ENCODE data around the gene OPCML.

Gene OPCML

DNA sequence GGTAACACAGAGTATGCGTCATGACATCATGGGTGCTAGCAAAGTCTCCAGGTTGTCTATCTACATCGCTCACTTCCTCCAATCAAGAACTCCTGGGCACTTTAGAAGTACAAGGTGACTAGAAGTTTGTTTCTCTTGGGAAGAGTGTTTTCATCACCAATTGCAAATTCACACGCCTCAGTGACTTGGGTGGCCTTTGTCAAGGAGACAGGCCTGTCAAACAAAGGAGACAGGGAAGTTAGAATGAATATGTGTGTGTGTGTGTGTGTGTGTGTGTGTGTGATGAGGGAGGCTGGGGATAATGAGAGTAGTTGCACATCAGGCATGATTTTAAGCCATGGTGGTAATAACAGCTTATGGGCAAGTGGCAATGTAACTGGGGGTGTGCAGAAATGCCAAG, 953.2 kb downstream of the OPCML start:
- no peak for DNase-seq

DNA sequence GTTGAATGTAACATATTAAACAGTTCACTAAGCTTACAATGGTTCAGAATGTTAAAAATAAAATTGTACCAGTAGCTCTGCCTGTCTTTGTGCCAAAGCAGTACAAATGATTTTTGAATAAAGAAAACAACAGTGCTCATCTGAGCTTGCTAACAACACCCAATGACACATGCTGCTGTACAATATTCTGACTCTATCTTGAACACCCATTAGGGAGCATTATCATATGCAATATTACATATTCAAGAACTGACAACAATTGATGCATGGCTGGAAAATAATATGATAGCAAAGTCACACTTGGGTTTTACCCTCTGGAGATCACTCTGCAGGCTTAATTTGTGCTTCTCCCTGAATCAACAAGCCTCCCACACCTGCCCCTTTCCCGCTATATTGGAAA, 953.7 kb downstream of the OPCML start:
- no peak for DNase-seq

DNA sequence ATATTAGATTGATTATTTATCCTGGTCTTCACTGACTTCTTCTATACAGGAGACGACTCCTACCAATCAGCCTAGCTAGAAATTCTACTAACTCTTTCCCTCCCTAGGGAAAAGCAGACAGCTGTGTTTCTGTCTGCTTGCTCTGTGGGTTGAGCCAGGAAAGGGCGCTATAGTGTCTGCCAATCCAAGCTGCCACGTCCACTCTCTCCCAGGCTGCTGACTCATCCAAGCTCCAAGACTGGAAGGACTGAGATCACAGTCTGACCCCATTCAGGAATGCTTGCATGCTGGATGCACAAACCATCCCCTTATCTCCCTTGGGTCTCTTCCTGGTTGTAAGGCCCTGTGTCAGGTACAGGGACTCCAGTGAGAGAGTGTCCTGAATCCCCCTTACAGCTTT, 955.6 kb downstream of the OPCML start:
- no peak for DNase-seq

DNA sequence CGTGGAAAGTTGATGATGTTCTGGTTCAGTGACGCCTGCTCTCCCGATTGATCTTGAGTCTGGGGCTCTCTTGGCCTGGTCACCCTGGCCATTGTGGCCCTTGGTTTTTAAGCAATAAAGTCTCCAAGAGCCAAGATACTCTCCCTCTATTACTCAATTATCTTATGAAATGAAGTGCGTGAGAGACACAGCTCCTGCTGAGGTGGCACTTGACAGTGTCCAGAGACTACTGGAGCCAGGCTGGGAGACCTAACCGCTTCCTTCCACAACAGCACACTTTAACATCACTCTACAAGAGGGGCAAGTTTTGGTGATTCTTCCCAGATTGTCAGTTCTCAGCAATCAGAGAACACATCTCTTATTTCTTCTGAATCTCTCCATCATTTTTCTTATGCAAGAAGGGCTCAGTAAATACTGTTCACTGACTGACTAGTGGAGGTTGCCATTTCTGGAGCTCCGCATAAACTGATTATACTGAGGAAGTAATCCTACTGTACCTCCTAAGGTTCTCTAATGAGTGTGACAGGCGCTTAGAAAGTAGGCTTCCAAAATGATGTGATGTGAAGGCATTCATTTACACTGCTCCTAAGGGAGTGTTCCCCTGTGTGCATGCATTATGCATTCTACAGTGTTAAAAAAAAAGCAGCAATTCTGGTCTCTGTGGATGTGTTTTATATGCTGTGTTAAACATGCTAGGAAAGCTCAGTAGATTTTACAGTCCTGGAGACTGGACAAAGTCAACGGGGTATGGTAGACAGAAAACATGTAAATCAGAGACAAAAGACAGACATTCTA, 968.0 kb downstream of the OPCML start:
- DNase-seq, result no peak

DNA sequence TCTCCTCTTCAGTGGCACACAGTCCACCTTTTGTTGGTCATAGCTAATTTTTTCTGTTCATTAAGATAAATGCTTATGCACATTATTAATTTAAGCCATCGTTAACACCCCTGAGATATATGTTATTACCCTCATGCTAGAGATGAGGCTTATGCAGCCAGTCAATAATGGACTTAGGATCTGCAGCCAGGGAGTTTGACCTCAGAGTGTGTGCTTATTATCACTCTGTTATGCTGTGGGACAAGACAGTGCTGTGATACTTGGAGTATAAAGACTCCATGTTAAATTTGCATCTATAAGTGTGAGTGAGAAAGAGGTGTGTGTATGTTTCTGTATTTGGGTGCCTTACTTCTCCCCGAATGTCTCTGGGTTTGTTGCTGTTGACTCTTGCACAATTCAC, 969.3 kb downstream of the OPCML start:
- no peak for DNase-seq

DNA sequence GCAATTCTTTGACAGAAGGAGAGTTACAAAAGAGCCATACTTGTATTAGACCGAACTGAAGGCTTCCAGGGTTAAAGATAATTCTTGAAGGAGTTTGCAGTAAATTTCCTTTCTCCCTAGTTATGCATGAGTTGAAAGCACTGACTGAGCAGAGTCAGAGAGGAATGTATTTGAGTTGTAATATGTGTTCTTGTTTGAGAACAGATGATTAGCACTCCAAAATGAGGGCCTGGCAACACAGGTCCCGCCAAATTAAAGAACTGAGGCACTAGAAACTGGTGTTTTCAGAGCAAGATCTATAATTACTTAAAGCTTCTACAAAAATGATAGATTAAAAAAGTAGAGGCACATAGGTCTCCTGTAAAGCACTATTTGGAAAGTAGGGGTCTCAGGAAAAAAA, 970.4 kb downstream of the OPCML start:
- no peak for DNase-seq

DNA sequence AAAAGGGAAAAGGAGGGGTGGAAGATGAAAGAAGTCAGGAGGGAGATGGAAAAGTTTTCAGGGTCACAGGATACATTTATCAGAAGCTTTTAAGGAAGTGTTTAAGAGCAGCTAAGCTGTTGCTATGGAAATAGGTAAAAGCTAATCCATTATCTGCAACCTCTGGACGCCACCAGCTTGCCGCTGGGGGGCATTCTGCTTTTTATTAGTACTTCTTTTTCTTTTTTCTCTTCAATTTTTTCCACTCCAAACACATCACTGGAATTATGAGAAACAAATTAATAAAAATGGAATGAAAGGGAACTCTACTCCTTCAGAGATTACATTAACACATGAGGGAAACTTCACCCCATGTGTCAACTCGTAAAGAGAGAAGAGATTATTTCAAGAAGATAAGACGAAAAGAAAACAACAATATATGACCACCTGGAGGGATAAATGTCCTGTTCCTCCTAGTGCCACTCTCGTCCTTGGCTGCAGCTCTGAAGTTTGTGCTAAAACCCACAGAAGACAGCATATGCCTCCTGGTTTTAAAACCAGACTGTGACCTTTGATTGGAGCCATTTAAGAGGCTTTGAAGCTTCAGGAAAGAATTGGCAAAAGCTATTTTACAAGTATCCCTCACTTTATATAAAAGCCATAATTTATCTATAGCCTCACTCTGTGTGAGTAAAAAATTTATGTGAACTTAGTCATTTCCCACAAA, 972.8 kb downstream of the OPCML start:
- no peak for DNase-seq

DNA sequence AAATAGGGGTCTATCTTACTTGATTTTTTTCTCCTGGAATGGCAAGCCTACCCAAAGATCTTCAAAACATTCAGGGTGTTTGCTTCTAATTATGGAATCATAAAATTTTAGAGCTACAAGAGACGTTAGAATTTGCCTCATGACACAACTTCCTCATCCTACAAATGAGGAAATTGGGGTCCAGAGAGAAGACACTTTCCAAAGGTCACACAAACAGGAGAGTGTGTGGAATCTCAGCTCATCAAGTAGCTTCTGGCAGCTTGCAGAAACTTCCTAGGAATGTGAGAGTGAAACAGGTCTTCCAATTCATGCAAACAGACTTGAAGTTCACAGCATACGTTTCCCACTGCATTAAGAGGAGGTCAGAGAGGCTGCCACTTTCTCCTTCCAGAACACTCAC, 976.0 kb downstream of the OPCML start:
- no peak for DNase-seq

DNA sequence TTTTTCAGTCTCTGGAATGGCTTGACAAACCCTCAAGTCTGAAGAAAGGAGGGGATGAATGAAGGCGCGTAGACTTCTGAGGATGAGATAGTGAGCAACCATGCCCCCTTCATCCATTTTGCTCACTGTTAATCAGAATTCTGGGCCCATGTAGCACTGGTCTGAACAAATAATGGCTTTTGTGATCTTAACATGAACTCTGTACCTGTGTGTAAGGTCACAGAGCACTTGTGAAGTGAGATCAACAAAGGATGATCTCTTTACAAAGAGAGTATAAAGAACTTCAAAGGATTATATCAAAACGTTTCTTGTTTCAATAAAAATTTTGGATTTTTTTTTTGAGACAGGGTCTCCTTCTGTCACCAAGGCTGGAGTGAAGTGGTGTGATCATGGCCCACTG, 976.7 kb downstream of the OPCML start:
- DNase-seq, result no peak

DNA sequence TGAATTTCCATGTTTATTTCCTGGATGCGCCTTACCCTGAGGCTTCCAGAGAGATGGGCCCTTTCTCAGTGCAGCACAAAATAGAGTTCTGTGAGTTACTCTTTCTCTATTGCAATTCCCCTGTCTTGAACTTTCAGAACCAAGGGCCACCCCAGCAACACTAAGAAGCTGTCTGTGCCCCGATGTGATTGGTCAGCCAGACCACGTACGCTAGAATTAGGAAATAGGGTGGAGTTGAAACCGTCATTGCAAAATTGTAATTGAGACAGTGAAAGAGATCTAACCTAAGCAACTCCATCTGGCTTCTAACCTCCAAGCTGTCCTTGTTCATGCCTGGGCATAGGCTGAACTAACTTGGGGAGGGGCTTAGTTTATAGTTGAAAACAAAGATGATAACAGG, 981.3 kb downstream of the OPCML start:
- DNase-seq, result no peak

DNA sequence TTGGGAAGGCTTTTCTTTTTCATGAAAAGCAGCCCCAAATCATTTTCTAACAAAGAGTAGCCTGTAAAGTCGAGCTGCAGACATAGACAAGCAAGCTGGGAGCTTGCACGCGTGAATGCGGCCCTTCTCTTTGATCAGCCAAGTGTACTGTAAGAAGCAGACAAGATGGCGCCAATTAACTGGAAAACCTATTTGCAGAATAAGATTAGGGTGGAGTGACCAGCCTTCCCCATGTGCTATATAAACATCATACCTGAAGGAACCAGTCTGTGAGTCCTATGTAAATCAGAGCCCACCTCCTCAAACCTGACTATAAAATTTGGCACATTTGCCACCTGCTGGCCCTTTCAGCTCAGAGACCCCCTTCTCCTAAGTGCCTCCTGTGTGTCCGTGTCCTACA, 982.7 kb downstream of the OPCML start:
- no peak for DNase-seq

DNA sequence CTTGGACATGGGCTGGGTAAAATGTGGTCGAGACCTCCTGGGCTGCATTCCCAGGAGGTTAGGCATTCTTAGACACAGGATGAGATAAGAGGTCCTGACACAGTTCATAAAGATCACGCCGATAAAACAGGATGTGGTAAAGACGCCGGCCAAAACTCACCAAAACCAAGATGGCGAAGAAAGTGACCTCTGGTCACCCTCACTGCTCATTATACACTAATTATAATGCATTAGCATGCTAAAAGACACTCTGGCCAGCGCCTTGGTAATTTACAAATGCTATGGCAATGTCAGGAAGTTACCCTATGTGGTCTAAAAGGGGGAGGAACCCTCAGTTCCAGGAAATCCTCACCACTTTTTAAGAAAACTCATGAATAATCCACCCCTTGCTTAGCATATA, 983.3 kb downstream of the OPCML start:
- DNase-seq, result no peak

DNA sequence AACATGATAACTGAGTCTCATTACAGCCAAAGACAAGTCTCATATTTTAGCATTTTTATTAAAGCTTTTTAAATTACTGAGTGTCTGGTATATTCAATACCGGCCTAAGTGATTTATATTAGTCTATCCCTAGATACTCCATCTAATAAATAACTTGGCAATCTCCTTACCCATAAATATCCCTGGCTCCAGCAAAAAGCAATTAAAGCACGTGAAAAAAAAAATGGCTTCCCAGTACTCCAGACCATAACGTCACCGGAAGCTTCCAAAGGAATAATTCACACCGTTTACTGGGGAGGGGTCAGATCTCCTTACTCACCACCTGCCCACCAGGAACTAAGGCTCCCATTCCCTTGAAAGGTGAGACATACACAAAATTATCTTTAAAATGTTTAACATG, 988.3 kb downstream of the OPCML start:
- no peak for DNase-seq

DNA sequence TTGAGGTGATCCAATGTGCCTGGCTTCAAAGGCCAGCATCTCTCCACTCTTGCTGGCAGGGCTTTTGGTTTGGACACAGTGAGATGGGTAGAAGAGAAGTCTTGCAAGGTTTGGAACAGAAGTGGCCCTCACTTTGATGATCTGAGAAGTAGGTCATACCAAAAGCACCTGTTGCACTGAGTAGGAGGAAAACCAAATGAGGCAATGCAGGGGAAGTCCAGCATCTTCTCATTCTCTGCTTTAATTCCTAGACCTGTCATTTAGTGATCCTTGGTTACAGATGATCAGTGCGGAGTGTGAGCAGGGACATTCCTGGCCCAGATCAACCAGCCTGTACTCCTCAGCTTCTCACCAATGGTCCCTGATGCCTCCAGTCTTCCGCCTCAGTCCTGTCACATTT, 990.5 kb downstream of the OPCML start:
- no peak for DNase-seq

DNA sequence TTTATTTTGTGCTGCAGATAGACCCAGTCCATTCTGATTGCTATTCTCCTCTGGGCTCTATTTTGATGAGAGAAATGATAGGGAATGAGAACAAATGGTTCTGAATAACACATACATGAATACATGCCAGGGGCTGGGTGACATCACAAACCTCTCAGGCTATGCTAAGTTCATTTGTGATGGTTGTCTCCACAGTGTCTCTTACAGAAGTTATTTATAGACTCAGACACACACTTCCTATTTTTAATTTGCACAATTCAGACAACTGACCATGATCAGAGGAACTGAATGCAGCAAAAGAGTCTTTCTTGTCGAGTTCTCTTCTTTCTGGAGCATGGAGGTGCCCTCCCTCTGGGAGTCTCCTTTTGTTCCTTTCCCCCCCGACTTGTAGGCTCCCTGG, 991.7 kb downstream of the OPCML start:
- no peak for DNase-seq

DNA sequence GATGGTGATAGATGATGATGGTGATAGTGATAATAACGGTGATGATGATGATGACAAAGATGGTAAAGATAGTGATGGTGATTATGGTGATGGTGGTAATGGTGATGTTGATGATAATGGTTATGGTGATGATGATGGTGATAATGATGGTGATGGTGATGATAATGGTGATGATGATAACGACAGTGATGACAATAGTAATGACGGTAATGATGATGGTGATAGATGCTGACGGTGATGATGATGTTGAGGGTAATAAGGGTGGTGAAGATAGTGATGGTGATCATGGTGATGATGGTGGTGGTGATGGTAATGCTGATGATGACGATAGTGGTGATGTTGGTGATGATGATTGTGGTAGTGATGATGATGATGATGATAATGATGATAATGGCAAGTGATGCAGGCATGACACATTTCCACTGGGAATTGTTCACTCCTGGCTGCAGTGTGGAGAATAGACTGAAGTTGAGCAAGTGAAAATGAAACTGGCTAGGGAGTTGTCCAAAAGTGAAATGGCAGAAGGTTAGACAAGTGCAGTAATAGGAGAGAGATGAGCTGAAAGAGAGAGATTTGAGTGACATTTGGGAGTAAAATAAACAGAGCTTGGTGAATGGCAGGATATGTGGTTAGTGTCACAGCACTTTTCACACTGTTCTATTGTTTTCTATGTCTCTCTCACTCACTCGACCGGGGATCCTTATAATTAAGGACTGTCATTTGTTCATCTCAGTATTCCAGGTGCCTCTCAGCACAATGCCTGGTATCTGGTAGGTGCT, 992.5 kb downstream of the OPCML start:
- no peak for DNase-seq

DNA sequence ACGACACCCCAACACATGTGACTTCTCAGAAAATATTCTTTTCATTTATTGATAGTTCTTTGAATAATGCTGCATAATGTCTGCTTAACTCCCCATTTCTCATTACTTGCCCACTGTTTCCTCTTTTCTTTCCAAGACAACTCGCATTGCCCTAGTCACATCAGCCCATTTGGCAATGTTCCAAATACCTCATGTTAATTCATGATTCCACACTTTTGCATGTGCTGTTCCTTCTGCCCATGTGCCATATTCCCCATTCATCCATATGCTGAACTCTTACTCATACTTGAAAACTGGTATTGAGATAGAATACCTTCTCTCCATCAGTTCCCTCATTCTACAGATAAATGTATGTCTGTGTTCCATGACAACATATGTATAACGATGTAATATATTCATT, 993.7 kb downstream of the OPCML start:
- no peak for DNase-seq

DNA sequence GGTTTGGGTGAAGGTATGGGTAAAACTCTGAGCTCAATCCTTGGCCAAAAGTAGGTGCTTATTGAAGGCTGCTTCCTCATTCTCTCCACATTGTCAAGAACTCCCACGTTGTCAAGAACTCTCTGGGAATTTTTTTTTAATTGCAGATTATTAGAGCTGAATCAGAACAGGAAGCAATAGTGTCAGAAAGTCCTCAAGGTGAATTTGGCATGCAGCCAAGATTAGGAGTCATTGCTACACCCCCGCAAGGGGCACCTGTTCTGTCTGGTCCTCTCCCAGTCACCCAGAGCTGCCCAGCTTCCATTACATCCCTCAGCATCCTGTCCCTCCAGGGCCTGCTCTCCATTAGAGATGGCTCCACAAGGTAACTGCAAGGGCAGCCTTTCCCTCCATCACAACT, 996.5 kb downstream of the OPCML start:
- DNase-seq, result no peak

DNA sequence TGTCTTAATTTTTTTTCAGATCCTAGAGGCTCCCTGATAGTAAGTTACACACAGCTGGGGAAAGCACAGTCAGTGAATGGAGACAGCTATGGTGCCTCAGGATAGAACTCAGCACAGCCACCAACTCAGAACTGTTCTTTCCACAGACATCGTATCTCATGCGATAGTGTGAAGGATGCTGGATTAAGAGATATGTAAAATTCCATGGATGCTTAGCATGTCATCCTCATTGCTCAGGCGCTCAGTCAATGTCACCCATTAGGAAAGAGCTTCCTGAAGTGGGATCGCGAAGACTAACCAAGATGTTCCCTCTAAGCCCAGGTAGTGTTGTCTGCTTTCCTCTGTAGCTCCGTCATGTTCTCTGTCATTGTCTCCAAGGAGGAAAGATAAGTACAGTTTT, 1000.4 kb downstream of the OPCML start:
- DNase-seq, result no peak

DNA sequence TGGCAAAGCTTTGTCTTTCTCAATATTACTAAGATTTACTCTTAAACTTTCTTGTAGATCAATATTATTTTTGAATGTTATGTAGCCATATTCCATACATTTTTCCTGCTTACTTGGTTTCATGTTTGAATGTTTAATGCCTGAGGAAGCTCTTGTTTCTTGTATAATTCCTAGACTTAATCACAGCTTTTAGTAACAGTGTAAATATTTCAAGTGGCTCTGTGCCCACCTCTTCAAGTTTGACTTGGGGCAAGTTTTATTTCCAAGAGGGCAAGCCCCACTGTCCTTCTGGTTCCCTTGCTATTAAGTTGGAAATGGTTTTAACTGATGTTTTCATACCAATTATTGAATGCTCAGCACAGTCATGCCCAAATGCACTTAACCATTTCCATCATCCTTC, 1004.1 kb downstream of the OPCML start:
- DNase-seq, result no peak

DNA sequence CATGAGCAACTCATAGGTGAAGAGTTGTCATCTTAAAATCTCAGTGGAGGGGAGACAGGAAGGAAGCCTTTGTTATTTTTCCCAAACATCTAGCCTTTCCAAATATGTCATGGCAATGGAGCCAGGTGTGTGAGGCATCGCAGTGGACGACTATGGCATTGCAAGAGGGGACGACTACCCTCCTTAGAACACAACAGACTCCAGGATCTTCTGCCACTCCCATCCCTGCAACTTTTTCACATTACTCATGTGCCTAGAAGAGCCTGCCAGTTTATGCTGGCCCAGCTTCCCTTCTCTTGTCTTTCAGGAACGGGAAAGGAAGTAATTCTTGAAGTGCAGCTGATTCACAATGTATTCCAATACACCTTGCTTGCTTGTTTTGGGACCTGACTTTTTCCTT, 1008.4 kb downstream of the OPCML start:
- DNase-seq, result no peak

DNA sequence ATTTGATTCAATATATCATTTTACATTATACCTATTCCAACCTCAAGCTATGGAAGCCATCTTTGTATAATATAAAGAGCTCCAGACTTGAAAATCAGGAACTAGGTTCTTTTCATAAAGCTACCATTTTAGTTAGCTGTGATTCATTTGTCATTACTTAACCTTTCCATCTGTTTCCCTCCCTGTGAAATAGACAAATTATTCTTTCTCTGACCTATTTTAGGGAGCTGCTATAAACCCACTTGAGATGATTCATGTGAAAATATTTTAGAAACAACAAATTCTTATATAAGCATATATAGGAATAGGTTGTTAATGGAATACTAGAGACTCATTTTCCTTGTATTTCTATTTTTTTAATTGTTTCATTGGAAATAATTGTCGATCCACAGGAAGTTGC, 1012.1 kb downstream of the OPCML start:
- no peak for DNase-seq

DNA sequence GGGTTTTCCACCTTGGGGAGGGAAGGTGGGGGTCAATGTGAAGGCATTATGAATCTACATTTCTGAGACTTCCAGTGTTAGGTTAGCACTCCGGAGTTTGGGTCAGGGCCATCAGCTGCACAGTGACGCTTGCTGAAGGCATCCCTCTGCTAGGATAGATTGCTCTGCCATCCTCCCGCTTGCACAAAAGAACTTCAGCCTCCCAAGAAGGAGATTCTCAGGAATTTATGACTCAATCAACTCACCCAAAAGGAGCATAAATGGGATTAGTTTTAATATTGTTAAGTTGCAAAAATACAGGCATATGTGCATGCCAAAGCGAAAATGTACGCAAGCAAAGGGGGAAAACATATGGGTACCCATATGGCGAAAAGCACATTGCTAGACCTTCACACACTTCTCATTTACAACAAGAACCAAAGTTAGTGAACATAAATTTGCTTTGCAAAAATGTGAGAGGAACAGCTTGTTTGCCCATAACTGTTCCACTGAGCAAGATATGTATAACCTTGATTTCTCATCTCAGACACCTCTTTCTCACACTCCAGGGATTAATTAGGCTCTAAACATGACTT, 1013.0 kb downstream of the OPCML start:
- DNase-seq, result no peak

Data from activated T-cell treated with anti-CD3 and anti-CD28 coated beads, Interleukin-2, amount 50 U/mL, for 1 hour (primary cell).